Measurements from ENCODE around the gene GUCY1A2.

GRCh38 chr11:106627694-106628093 is 390.6 kb downstream of the GUCY1A2 start:
- TF ChIP-seq CTCF (IDR thresholded peaks at IDR 0.05) (no peak), POLR2A (IDR thresholded peaks at IDR 0.05) (no peak)
